ENCODE results near the gene VANGL1. TPM values are rescaled to one million over a fixed set of nuclear protein-coding genes. Genes with fewer than 3 reads are reported as not detected.

Gene VANGL1
- total and polyA plus RNA-seq, 2 of the 4 experiments (the other 2 are of a cell fraction) = 6.1 to 6.7 TPM

DNA sequence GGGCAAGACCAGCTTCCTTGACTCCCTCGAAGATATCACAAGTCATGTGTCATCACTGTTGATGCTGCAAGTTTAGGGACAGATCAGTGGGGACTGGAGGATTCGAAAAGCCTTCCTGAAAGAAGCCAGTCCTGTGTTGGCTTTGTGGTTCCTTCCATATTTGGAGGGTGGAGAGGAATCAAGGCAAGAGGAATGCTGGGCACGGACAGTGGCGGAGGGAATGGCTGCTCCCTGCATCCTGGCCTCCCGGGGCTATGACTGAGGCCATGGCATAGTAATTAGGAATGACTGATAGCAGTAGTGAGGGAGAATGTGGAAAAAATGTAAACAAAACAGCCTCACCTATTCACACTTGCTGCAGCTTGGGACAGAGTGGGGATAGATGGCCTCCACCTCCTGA is 36.4 kb downstream of the VANGL1 start:
- no peak for TF ChIP-seq CEBPB (IDR thresholded peaks at IDR 0.05; ENCODE audit: low read depth, low read length)
- TF ChIP-seq, protein P1, sequence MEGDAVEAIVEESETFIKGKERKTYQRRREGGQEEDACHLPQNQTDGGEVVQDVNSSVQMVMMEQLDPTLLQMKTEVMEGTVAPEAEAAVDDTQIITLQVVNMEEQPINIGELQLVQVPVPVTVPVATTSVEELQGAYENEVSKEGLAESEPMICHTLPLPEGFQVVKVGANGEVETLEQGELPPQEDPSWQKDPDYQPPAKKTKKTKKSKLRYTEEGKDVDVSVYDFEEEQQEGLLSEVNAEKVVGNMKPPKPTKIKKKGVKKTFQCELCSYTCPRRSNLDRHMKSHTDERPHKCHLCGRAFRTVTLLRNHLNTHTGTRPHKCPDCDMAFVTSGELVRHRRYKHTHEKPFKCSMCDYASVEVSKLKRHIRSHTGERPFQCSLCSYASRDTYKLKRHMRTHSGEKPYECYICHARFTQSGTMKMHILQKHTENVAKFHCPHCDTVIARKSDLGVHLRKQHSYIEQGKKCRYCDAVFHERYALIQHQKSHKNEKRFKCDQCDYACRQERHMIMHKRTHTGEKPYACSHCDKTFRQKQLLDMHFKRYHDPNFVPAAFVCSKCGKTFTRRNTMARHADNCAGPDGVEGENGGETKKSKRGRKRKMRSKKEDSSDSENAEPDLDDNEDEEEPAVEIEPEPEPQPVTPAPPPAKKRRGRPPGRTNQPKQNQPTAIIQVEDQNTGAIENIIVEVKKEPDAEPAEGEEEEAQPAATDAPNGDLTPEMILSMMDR (conservative IDR thresholded peaks at IDR 0.05; ENCODE audit: low read depth, low read length) = no peak
- no peak for TF ChIP-seq FOS (IDR thresholded peaks at IDR 0.05; ENCODE audit: low read depth, low read length)
- TF ChIP-seq BHLHE40 (IDR thresholded peaks at IDR 0.05; ENCODE audit: low read depth, low read length) = no peak
- TF ChIP-seq RCOR1 (IDR thresholded peaks at IDR 0.05; ENCODE audit: insufficient replicate concordance, low read length) = no peak
- TF ChIP-seq MXI1 (IDR thresholded peaks at IDR 0.05; ENCODE audit: borderline replicate concordance, low read depth, low read length) = no peak
- TF ChIP-seq RAD21 (IDR thresholded peaks at IDR 0.05; ENCODE audit: low read length) = no peak
- no peak for TF ChIP-seq NFE2L2 (IDR thresholded peaks at IDR 0.05; ENCODE audit: low read depth, low read length)
- Histone ChIP-seq H3K9me3 (ENCODE audit: control insufficient read depth, insufficient read depth, low read length) (no peaks in the 10 kb centered on the region), H2BK120ac (ENCODE audit: low read depth, low read length) (no peak overlapping the region), H3K23ac (ENCODE audit: low read depth, low read length) (no peak overlapping the region), H4K8ac (ENCODE audit: low read depth in 2 of 2, low read length in 2 of 2) (no peak overlapping the region), H4K5ac (ENCODE audit: low read depth, low read length) (no peak overlapping the region), H2BK15ac (ENCODE audit: low read depth, low read length) (no peak overlapping the region), H3K4me1 (ENCODE audit: control insufficient read depth, insufficient read depth, low read length) (peaks cover 9% of the 10 kb centered on the region), H2BK5ac (ENCODE audit: low read depth, low read length, poor library complexity, severe bottlenecking) (no peak overlapping the region), H2AFZ (replicated peaks; ENCODE audit: low read length, poor library complexity) (no peak overlapping the region), H3K9ac (ENCODE audit: low read depth, low read length) (no peak overlapping the region), H3K79me1 (ENCODE audit: low read depth in 1 of 2, low read length in 2 of 2) (peaks cover 0 to 18% of the 10 kb centered on the region in 2 experiments; a peak in 2 of 4 replicates), H4K91ac (ENCODE audit: insufficient read depth, low read depth, low read length) (no peak overlapping the region), H3K56ac (ENCODE audit: extremely low read depth, insufficient read depth, low read length) (no peak overlapping the region), H3K27me3 (ENCODE audit: control insufficient read depth, insufficient read depth, low read length) (no peaks in the 10 kb centered on the region), H2AK5ac (ENCODE audit: low read depth, low read length) (no peak overlapping the region), H4K20me1 (ENCODE audit: insufficient read depth, low read length) (no peaks in the 10 kb centered on the region), H3K4ac (ENCODE audit: low read depth, low read length) (no peak overlapping the region), H3K4me2 (ENCODE audit: low read depth, low read length) (no peak overlapping the region), H3K4me3 (ENCODE audit: insufficient read depth, low read depth, low read length) (no peak overlapping the region), H2AK9ac (replicated peaks; ENCODE audit: low read depth, low read length, poor library complexity) (no peak overlapping the region), H3K9me1 (ENCODE audit: insufficient read depth, low read length) (peaks cover 7% of the 10 kb centered on the region), H3K36me3 (ENCODE audit: control insufficient read depth, insufficient read depth, low read length) (peaks cover under 1% of the 10 kb centered on the region), H3K27ac (ENCODE audit: insufficient read depth, low read length) (no peak overlapping the region), H2BK20ac (ENCODE audit: low read depth, low read length) (no peak overlapping the region), H3K14ac (replicated peaks; ENCODE audit: low read depth, low read length) (no peak overlapping the region), H3K18ac (ENCODE audit: low read depth, low read length) (no peak overlapping the region)
- DNase-seq = no peak
- ATAC-seq (ENCODE audit: low read depth) = no peak
- no TSS peak for BruUV-seq (replicated peaks)
- CTCF ChIA-PET = no interaction called here
- POLR2A ChIA-PET (ENCODE audit: unreplicated experiment) = no interaction called here
- 90% methylated on average over 2 of the region's 5 CpGs; no CpG with 5 or more reads in 1 of the 2 experiments for WGBS, 2 experiments (ENCODE audit: extremely low coverage in 2 of 2, insufficient read length in 1 of 2)
- dilution Hi-C loops (cut with HindIII; ENCODE audit: low sequenced_read_pairs, unreplicated experiment) (no loop called here), in situ Hi-C loops (cut with MboI; ENCODE audit: low sequenced_read_pairs) (no loop called here), intact Hi-C loops (cut with micrococcal nuclease) (no loop called here)
